ENCODE results near the gene RRBP1.

RRBP1 gene

DNA sequence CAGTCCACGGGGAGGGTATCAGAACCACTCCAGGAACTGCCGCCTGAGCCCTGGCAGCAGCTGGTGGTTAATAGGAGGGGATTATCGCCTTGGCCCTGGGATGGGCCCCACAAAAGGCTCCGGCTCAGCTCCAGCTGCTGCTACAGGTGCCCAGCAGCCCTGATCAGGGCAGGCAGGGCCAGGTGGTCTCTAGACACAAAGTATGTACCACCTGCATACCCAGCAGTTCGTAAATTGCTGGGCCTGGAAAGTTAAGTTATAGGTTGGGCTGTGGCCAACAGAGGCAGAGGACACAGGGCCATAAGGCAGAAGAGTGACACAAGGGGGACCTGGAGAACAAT is 35.1 kb downstream of the RRBP1 start:
- DNase-seq, result no peak

DNA sequence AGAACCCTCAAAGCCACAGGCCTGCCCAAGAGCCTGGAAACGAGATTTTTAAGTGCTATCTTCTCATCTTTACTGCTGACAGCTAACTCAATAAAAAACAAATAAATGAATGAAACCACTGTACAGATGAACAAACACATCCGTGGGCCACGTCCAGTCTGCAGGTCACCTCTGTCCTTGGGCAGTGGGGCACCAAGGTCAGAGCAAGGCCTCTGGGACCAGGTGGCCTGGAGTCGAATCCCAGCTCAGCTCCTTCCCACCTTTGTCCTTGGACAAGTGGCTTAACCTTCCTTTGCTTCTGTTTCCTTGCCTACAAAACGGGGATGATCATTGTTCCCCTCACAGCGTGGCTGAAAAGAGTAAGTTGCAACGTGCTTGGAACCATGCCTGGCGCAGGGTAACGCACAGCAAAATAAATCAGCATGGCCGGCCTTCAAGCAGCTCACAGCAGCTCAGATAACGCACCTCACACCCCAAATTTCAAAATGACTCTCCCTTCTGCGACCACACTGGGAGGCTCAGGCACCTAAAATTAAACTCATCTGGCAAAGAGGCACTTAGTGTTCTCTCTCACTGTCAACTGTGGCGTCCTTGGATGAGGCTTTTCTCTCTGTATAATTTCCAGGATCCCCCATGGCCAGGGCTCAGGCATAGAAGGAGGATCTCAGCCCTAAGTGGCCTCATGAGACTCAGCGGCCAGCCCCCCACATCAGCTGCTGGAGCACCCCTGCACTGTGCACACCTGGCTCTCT is 35.7 kb downstream of the RRBP1 start:
- no peak for DNase-seq

DNA sequence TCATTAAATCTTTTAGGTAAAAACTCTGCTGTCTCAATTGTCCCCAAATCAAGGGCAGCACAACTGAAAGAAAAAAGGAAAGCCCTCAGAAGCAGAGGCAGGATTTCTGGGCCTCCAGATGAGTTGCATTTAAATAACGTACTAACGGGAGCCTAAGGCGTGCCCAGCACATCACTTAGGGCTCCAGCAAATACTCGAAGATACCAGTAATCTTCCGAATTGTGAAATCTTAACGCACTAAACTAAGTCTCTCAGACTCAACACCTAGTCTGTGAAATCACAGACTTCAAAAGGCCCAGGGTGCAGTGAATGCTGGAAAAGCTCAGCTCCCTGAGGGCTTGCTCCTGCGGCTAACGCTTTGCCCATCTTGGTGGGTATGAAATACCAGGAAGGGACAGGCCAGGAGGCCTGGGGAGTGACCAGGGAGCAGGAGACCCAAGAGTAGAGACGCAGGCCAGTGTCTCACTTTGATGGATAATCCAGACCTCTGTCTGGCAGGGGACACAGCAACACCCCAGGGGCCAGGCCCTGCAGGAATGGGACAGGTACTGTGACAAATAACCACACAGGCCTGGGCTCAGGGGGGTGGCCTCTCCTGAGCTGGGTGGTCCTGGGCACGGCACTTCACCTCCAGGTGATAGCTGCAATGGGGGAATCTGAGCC is 36.4 kb downstream of the RRBP1 start:
- no peak for DNase-seq

DNA sequence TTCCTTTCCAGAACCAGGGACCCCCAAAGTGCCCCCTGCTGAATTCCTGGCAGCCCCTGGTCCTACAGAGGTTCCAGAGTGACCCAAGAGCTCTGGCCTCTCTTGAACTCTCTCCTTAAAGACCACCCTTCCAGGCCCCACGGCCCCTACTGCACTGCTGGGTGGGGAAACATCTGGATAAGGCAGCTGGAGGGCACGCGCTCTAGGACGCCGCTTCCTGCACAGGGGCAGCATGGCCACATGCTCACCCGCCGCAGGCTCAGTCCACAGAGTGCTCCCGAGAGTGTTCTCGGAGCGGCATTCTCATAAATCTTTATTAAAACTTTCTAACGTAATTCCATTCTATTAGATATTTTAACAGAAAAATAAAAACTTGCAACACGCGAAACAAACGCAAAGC is 37.0 kb downstream of the RRBP1 start:
- no peak for DNase-seq

DNA sequence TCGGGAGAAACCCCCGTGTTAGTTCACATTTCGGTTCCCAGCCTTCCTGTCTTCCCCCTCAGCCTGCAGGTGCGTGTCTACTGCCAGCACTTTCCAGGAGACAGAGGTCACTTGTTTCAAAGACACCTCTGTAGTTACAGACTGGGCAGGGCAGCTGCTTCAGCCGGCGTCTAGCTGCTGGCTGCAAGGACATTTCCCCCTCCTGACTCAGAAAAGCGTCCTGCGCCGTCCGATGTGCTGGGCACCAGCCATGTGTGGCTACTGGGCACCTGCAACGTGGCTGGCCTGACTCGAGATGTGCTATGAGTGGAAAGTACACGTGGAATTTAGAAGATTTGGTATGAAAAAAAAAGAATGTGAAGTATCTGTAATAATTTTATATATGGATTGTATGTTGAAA is 37.6 kb downstream of the RRBP1 start:
- DNase-seq, result no peak

DNA sequence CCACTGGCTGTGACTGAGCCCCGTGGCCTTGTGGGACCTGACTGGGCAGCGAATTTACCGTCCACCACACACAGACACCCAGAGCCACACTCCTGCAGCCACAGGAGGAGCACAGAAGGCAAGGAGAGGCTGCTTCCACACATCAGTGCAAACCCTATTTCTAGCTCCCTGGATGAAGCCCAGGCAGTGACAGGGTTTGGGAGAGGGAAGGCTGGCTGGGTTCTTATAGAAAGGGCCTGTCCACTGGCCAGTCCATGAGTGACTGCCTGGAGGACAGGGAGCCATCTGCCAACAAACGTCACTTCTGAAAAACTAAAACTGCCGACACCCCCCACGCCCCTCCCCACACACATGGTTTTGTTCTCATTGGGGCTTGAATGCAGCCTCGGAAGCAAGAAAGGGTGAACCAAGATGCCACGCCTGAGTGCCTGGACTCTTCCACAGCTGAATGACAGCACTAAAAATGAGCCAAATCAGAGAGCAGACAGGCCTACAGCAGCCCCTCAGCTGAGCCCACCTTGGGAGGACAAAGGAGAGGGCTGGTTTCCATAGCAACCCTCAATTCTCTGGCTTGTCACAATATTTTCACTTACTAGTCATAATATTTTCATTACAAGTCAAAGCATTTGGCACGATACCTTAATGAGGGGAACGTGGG is 38.4 kb downstream of the RRBP1 start:
- DNase-seq, result no peak

DNA sequence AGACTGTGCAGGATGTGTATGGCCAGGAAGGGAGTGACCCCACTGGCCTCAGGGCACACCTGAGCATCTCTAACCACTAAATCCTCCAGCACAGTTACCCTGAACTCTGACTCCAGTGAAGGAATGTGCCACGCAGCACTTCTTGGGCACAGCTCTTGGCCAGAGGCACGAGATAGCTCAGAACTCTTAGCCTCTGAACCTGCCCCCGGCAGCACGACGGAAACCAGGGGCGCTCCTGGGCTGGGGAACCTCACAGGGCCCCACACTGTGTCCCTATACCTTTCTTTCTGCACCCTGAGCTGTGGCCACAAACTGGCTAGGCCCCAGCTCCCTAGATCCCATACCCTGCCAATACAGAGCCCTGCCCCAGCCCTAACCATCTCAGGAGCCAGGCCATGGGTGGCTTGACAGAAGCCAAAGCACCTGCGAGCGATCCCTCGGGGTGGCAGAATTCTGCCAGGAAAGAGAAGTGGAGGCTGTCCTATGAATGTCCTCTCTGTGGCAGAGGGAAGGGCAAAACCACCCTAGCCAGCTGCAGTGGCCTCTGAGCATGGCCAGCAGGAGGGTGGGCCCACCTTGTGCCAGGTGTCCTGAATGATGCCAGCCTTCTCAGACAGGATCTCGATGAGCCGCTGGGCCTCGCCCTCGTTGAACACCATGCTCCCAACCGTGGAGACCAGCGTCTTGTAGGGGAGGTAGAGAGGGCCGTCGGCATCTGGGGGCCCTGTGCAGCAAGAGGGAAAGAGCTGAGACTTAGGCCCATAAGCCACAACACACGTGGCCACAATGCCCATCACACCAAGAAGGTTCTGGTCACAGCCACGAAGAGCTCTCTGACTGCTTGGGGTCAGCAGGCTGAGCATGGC is 39.4 kb downstream of the RRBP1 start:
- no peak for DNase-seq

DNA sequence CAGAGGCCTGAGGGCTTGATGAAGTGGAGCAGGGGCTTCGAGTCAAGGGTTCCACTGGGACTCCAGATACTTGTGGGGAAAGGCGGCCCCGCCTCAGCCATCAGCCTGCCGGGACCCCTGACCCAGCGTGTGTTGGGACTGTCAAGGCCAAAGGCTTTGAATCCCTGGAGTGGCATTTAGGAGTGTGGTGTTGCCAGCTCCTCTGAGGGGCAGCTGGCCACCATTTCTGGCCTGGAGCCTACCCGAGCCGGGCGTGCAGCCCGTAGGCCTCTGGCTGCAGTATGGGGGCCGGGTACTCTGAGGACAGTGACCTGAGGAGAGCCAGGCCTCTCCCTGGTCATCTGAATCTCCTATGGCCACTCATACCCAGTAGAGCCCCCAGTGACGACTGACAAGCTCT is 40.0 kb downstream of the RRBP1 start:
- no peak for DNase-seq

DNA sequence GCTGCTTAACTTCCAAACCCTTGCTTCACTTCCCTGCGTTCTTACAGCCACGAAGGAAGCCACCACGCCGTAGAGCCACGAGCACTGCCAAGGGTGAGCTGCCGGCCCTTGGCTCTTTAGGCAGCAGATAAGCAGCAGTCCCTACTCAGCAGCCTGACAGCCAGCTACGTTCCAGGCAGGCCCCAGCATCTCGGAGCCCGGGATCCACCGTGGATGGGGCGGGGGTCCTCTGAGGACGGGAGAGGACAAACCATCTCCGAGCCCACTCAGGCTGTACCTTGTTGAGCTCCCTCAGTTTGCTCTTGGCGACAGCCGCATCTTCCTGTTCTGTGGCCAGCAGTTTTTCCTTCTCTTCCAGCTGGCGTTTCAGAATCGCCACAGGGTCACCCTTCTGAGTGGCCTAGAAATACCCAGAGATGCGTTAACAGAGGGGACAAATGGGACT is 40.5 kb downstream of the RRBP1 start:
- no peak for DNase-seq

DNA sequence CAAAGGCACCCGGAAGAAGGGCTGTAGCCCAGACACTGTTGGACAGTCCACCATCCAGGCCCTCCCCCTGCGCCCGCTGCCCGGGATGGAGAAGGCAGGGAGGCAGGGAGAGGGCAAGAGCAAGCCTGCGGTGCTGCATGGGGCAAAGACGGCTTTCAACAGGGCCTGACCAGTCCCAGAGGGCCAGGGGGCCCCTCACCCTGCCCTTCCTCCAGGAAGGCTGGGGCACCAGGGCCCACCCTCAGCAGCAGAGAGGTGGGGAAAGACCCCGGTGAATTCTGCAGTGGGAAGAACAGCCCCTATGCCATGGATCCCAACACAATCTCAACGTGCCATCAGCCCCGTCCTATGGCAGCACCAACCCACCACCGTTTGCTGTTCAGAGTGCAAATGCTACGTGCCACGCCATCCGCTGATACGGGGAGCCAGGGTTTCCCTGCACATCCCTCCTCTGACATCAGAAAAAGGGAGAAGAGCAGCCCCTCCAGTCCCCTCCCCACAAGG is 41.1 kb downstream of the RRBP1 start:
- DNase-seq, result no peak

DNA sequence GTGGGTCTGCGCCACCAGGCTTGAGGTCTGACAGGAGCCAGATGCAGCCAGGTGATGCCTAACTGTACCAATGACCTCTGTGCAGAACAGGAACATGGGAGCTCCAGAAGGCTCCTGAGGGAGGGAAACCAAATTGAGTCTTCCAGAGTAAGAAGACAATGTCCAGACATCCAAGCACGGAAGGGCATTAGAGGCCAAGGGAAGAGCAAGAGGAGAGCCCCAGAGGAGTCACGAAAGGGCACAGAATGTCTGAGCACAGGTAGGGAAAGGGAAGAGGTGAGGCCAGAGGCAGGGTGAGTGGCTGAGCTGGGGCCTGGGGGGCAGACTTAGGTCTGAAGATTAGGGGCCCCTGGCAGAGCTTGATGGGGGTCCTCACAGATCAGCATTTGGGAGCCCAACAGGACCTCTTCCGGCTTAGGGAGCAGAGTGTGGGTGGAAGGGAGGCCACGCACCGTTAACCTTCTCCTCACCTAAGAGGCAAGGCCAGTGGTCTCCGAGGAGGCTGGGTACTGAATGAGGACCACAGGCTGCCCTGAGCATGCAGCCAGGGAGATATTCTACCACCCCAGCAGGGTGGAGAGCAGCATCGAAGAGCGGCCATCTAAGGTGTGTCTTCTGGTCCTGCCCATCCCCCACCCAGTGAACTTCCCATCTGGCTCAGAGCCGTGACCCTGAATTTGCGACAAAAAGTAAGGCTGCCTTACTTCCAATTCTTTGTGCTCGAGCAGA is 41.7 kb downstream of the RRBP1 start:
- no peak for DNase-seq

DNA sequence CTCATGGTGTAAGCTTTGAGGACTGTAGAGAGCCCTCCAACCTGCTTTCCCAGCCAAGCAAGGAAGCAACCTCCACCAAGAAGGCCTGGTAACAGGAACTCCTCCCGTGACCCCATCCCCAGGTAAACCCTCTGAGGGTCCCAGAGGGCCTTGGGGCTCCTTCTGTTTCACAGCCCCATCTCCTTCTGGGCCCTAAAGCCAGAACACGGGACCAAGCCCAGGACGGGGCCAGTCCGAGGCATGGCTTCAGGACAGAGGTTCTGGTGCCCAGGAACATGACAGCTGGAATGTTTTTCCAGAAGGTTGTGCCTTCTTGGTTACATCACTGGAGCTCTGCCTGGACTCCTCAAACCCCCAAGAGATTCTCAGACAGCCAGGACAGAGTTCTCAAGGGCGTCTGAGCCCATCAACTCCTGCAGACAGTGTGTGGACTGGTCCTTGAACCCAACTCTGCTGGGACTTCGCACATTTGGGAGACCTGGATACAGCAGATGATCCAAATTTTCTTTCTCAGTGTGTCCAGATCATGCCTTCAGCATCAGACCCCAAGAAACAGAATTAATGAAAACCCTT is 43.1 kb downstream of the RRBP1 start:
- DNase-seq, result no peak

DNA sequence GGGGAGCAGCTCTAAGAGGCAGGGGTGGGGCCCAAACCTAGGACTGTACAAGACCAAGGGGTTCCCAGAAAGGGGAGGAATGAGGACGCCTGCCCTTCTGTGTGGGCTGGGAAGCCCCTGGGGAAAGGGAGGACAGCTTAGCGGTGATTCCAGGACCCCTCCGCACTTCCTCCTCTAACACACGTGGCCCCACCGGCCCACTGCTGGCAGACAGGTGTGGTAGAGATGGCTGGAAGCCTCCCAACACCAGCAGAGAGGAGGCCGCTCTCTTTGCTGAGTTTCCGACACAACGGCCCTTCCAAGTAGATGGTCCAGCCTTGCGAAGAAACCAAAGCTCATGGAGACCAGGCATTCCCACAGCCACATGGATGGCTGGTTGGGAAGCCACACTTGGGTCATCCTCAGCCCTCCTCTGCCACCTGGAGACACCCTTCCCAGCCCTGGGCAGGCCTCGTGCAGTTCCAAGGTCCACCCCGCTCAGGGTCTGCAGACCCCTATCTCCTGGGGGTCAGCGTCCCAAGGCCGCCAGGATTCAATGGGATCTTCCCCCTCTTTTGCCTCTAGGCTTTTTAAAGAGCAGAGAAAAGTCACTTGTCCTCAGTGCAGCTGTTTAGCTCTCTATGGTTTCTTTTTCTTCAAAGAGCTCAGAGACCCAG is 43.9 kb downstream of the RRBP1 start:
- no peak for DNase-seq

DNA sequence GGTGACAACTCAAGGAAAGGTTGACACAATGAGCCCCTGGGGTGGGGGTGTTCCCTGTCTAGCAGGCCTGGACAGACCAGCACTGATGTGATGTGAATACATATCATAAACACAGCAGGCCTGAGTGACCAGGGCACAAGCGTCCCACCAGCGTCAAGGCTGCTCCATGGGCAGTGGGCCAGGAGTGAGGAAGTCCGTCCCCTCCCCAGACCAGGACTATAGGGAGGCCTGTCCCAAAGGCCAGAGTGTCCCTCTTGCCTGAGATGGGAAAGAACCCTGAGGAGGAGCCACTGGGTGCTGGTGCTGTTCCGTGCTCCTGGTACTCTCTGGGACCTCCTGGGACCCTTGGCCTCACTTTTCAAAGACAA is 44.6 kb downstream of the RRBP1 start:
- DNase-seq, result no peak

DNA sequence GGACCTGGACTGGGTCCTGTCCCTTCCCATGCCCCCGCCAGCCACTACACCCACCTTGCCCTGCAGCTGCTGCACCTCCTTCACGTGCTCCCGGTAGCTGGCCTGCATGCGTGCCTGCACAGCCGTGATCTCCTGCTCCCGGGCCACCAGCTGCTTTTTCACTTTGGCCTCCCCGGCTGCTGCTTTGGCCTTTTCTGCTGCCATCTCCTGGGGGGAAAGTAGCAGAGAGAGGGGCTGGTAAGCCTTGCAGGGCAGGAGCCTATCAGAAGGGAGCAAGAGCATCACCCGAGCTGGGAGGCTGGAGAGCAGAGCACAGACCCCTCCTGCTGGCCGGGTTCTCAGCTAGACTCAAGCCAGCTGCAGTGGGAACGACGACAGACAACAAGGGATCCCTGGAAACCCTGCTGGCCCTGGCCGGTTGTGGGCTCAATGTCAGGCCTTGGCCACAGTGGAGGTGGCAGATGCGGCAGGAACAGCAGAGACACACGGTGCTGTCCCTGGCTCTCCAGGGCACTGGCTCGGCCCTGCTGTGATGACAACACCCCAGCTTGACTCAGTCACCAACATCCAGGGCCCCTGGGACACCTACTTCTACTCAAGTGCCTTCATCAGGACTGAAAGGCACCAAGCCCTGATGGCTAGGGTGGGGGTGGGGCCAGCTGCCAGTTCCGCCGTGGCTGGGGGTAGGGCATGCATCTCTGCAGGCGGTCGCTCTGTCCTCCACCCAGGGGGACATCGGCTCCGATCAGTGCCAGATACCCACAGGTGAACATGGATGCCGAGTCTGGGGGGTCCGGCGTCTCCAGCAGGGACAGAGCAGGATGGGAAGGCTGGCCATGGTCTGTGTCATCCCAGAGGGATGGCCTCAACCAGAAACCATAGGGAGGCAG is 45.3 kb downstream of the RRBP1 start:
- DNase-seq, result no peak

DNA sequence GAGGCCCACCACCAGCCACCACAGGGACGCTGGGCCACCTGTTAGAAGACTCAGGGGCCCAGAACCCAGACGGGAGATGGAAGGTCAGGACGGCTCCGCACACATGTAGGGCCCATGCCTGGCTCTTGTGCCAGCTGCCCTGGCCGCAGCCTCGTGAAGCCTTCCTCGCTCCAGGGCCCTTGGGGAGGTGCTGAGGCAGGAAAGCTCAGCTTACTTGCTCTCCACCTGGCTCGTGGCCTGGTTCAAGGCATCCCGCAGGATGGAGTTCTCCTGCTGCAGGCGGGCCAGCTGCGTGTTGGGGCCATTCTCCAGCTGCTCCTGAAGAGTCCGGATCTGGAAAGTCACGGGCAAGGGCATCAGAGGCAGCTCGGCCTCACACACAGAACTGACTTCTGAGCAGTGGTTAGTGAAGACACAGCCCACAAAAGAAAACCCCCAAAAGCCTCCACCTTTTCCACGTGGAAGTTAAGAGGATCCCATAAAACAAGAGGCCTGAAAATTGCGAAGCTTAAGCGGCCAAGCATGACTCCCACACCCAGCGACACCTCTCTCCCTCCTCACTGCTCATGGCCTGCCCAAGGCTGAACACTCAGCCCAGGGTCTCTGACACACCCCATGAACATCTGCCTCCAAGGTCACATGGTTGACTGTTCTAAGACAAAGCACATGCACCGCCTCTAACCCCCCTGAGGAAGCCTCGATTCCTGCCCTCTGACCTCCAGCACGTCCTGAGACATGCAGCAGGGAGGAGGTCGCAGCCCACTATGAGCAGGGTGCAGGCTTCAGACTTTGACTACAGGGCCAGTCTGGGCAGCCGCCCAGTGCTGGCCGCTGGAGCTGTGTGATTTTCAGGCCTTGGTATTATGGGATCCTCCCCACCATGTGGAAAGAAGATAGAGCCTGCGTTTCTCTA is 46.5 kb downstream of the RRBP1 start:
- no peak for DNase-seq

DNA sequence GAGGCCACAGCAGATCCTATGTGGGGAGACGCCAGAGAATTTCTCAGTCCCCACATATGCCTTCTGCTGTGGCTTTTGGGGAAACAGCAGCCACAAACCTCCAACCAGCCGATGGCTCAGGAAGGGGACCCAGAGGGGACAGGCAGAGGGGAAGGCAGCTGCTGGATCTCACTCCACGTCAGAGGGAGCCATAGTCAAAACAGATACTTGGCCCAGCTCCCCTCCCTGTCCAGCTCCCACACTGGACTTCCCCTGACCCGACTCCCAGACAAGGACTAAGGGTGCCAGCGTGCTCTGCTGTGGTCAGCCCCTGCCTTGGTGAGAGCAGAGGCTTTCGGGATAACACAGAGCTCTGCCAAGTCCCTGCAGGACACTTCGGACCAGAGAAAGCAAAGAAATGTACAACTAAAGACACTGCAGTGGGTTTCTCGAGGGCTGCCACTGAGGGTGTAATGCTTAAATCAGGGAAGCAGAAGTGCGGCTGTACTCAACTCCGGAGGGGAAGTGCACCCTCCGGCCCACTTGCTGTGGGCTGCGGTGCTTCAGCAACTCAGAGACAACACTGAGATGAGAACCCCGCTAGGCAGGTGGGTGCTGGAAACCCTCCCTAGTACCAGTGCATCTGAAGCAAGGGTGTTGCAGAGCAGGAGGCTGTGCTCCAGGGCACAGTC is 47.2 kb downstream of the RRBP1 start:
- no peak for DNase-seq

DNA sequence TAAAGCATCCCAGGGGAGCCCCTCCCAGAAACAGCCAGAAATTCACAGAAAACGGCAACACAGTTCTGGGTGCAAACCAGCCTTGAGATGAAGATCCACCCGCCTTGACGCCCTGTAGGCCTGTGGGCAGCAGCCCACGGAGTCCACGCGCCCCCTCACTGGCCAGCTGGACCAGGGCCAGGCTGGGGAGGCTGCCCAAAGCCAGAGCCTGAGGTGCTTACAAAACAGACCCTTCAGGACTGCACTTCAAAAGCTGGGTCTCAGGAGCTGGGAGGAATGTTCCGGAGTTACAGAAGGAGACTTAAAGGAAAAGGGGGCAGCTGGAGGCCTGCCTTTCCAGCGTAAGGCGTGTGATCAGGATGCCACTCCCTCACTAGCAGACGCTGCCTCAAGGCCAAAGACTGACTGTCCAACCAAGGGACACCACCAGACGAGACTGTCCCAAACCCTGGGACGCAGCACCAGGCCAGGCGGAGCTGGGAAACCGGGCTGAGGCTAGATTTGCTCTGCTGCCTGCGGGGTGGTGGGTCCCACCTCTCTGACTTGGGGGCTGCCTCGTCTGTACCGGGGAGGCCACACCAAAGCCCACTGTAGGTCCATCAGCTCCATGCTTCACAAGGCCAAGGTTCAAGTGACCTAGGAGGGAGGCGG is 48.1 kb downstream of the RRBP1 start:
- DNase-seq, result no peak

Data from 8988T (cell line).